ENCODE results near the gene GAK. TPM values are rescaled to one million over a fixed set of nuclear protein-coding genes. Genes with fewer than 3 reads are reported as not detected.

GAK gene
- total and polyA plus RNA-seq, 2 donors from 2014 or later: 92.0 to 124 TPM

- Histone ChIP-seq H3K9me3 (ENCODE audit: control insufficient read depth in 2 of 3, insufficient read depth in 1 of 3, low read length in 3 of 3) (peaks cover 0 to 11% (median 2%) of the 10 kb centered on the region in 3 donors), H3K9ac (ENCODE audit: low read length in 3 of 3) (no peak overlapping the region), H3K27me3 (ENCODE audit: control insufficient read depth, insufficient read depth, low read length) (no peaks in the 10 kb centered on the region), H3K4me3 (ENCODE audit: low read length in 3 of 3) (no peak overlapping the region), H3K36me3 (ENCODE audit: control insufficient read depth in 2 of 3, insufficient read depth in 3 of 3, low read length in 3 of 3) (no peaks in the 10 kb centered on the region), H3K4me1 (ENCODE audit: control insufficient read depth in 2 of 3, insufficient read depth in 2 of 3, low read depth in 1 of 3, low read length in 3 of 3) (no peaks in the 10 kb centered on the region), H3K27ac (ENCODE audit: low read depth in 2 of 2, low read length in 2 of 2) (no peak overlapping the region)
- intact Hi-C loops (cut with DNase I): no loop called here
- FAIRE-seq: no peak
- DNase-seq: no peak
- no peak for TF ChIP-seq CTCF (IDR thresholded peaks at IDR 0.05; ENCODE audit: borderline replicate concordance, extremely low read depth, insufficient read depth)
Observed at GRCh38 chr4:837772-838171, 94.3 kb downstream of the GAK start.

GRCh38 chr4:836750-837301, 95.3 kb downstream of the GAK start:
- peaks cover 0 to 11% (median 2%) of the 10 kb centered on the region in 3 donors for H3K9me3 ChIP-seq (ENCODE audit: control insufficient read depth in 2 of 3, insufficient read depth in 1 of 3, low read length in 3 of 3)
- H3K36me3 ChIP-seq (ENCODE audit: control insufficient read depth in 2 of 3, insufficient read depth in 3 of 3, low read length in 3 of 3): no peaks in the 10 kb centered on the region
- no peaks in the 10 kb centered on the region for H3K4me1 ChIP-seq (ENCODE audit: control insufficient read depth in 2 of 3, insufficient read depth in 2 of 3, low read depth in 1 of 3, low read length in 3 of 3)
- H3K27me3 ChIP-seq (ENCODE audit: control insufficient read depth, insufficient read depth, low read length): no peaks in the 10 kb centered on the region
- H3K9ac ChIP-seq (ENCODE audit: low read length in 3 of 3): no peak overlapping the region
- intact Hi-C loops (cut with DNase I): no loop called here
- FAIRE-seq (no peak), DNase-seq (peak in 1 of 5 donors; percentile 59)
- TF ChIP-seq CTCF (IDR thresholded peaks at IDR 0.05; ENCODE audit: borderline replicate concordance, extremely low read depth, insufficient read depth): no peak
- H3K27ac ChIP-seq (ENCODE audit: low read depth in 2 of 2, low read length in 2 of 2): no peak overlapping the region
- H3K4me3 ChIP-seq (ENCODE audit: low read length in 3 of 3): no peak overlapping the region

- TF ChIP-seq CTCF (IDR thresholded peaks at IDR 0.05; ENCODE audit: borderline replicate concordance, extremely low read depth, insufficient read depth): no peak
- FAIRE-seq (no peak), DNase-seq (peak in 1 of 5 donors; percentile 61)
- Histone ChIP-seq H3K4me3 (ENCODE audit: low read length in 3 of 3) (no peak overlapping the region), H3K9ac (ENCODE audit: low read length in 3 of 3) (no peak overlapping the region), H3K27ac (ENCODE audit: low read depth in 2 of 2, low read length in 2 of 2) (no peak overlapping the region), H3K36me3 (ENCODE audit: control insufficient read depth in 2 of 3, insufficient read depth in 3 of 3, low read length in 3 of 3) (no peaks in the 10 kb centered on the region), H3K4me1 (ENCODE audit: control insufficient read depth in 2 of 3, insufficient read depth in 2 of 3, low read depth in 1 of 3, low read length in 3 of 3) (no peaks in the 10 kb centered on the region), H3K27me3 (ENCODE audit: control insufficient read depth, insufficient read depth, low read length) (no peaks in the 10 kb centered on the region), H3K9me3 (ENCODE audit: control insufficient read depth in 2 of 3, insufficient read depth in 1 of 3, low read length in 3 of 3) (peaks cover 0 to 16% (median 3%) of the 10 kb centered on the region in 3 donors)
- intact Hi-C loops (cut with DNase I): no loop called here
Observed at GRCh38 chr4:836003-836511, 96.1 kb downstream of the GAK start.
